HG03521 (cell line): ENCODE measurements around the gene FGF10.

ENCODE experiments used
- ATAC-seq: cut with Tn5 transposase; IDR thresholded peaks from one replicate; pipeline ENCODE4 v1.9.1; 2021; ENCODE audit warnings: mild to moderate bottlenecking, moderate library complexity; ENCODE audit not compliant: unreplicated experiment

Gene FGF10

GRCh38 chr5:44260793-44261192 is 128.4 kb downstream of the FGF10 start:
- ATAC-seq: no peak

GRCh38 chr5:44257653-44258365 is 131.4 kb downstream of the FGF10 start:
- no peak for ATAC-seq

- no peak for ATAC-seq
Observed at GRCh38 chr5:44257221-44257620, 132.0 kb downstream of the FGF10 start.
